ENCODE measurements around the gene JUNB.

JUNB gene

GRCh38 chr19:12756150-12756883 lies 35.0 kb upstream of the JUNB start:
- ATAC-seq (ENCODE audit: low read depth), result no peak

DNA sequence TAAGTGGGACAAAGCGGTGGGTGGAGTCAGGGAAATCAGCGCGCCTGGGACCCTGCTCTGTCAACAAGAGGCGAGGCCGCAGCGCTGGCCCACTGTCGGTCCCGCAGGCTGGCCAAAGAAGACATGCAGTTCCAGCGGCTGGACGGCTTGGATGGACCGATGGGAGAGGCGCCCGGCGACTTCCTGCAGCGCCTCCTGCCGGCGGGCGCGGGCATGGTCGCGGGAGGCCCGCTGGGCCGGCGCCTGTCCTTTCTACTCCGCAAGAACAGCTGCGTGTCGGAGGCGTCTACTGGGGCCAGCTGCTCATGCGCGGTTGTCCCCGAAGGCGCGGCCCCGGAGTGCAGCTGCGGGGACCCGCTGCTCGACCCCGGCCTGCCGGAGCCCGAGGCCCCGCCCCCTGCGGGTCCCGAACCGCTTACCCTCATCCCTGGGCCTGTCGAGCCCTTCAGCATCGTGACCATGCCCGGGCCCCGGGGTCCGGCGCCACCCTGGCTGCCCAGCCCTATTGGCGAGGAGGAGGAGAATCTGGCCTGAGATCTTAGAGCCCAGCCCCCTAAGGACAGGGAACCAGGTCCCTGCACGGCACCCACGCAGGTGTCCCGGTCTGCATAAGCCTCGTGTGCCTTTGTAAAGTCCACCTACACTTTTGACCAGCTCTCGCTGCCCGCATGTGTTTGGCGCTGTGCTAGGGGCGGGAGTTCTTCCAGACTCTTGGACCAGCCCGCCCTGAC lies 33.6 kb upstream of the JUNB start:
- no peak overlapping the region for H3K27ac ChIP-seq (ENCODE audit: poor library complexity, severe bottlenecking)
- H3K4me1 ChIP-seq (ENCODE audit: insufficient read depth, poor library complexity, severe bottlenecking), result no peaks in the 10 kb centered on the region
- ATAC-seq (ENCODE audit: low read depth) (peak; percentile 56), DNase-seq (ENCODE audit: low spot score) (no peak)
- H3K4me3 ChIP-seq (ENCODE audit: severe bottlenecking), result peak overlapping the region; percentile 4
- no peaks in the 10 kb centered on the region for H3K9me3 ChIP-seq (ENCODE audit: severe bottlenecking)
- TF ChIP-seq, protein P1, sequence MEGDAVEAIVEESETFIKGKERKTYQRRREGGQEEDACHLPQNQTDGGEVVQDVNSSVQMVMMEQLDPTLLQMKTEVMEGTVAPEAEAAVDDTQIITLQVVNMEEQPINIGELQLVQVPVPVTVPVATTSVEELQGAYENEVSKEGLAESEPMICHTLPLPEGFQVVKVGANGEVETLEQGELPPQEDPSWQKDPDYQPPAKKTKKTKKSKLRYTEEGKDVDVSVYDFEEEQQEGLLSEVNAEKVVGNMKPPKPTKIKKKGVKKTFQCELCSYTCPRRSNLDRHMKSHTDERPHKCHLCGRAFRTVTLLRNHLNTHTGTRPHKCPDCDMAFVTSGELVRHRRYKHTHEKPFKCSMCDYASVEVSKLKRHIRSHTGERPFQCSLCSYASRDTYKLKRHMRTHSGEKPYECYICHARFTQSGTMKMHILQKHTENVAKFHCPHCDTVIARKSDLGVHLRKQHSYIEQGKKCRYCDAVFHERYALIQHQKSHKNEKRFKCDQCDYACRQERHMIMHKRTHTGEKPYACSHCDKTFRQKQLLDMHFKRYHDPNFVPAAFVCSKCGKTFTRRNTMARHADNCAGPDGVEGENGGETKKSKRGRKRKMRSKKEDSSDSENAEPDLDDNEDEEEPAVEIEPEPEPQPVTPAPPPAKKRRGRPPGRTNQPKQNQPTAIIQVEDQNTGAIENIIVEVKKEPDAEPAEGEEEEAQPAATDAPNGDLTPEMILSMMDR (IDR thresholded peaks at IDR 0.05; ENCODE audit: poor library complexity, severe bottlenecking), result peak; percentile 82
- H3K27me3 ChIP-seq (ENCODE audit: insufficient read depth, poor library complexity, severe bottlenecking), result no peaks in the 10 kb centered on the region
- peaks cover 4% of the 10 kb centered on the region; the same call in 1 of the 2 replicates for H3K36me3 ChIP-seq (ENCODE audit: low read depth)

More at GRCh38 chr19:12756150-12756883, 35.0 kb upstream of the JUNB start:
- Histone ChIP-seq H3K9me3 (ENCODE audit: severe bottlenecking) (no peaks in the 10 kb centered on the region), H3K4me1 (ENCODE audit: insufficient read depth, poor library complexity, severe bottlenecking) (no peaks in the 10 kb centered on the region), H3K4me3 (ENCODE audit: severe bottlenecking) (no peak overlapping the region), H3K27ac (ENCODE audit: poor library complexity, severe bottlenecking) (no peak overlapping the region), H3K36me3 (ENCODE audit: low read depth) (no peaks in the 10 kb centered on the region), H3K27me3 (ENCODE audit: insufficient read depth, poor library complexity, severe bottlenecking) (no peaks in the 10 kb centered on the region)
- TF ChIP-seq, protein P1 (IDR thresholded peaks at IDR 0.05; ENCODE audit: poor library complexity, severe bottlenecking), result no peak
- no peak for DNase-seq (ENCODE audit: low spot score)

DNA sequence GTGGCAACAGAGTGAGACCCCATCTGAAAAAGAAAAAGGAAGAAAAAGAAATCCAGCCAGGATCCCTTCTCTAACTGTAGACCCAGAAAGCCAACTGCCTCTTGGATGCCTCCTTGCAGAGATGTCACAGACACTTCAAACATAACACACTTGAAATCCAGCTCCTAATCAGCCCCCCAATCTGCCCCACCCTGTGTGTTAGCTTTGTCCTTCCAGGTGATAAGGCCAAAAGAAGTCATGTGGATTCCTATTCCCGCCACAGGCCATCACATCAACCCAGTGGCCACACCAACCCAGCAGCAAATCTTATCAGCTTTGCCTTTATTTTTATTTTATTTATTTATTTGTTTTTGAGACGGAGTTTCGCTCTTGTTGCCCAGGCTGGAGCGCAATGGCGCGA lies 31.6 kb upstream of the JUNB start:
- Histone ChIP-seq H3K36me3 (ENCODE audit: low read depth) (peaks cover 23% of the 10 kb centered on the region), H3K9me3 (ENCODE audit: severe bottlenecking) (no peaks in the 10 kb centered on the region), H3K4me3 (ENCODE audit: severe bottlenecking) (no peak overlapping the region), H3K27ac (ENCODE audit: poor library complexity, severe bottlenecking) (no peak overlapping the region), H3K27me3 (ENCODE audit: insufficient read depth, poor library complexity, severe bottlenecking) (no peaks in the 10 kb centered on the region), H3K4me1 (ENCODE audit: insufficient read depth, poor library complexity, severe bottlenecking) (no peaks in the 10 kb centered on the region)
- ATAC-seq (ENCODE audit: low read depth) (no peak), DNase-seq (ENCODE audit: low spot score) (no peak)
- TF ChIP-seq, protein P1 (IDR thresholded peaks at IDR 0.05; ENCODE audit: poor library complexity, severe bottlenecking), result no peak

DNA sequence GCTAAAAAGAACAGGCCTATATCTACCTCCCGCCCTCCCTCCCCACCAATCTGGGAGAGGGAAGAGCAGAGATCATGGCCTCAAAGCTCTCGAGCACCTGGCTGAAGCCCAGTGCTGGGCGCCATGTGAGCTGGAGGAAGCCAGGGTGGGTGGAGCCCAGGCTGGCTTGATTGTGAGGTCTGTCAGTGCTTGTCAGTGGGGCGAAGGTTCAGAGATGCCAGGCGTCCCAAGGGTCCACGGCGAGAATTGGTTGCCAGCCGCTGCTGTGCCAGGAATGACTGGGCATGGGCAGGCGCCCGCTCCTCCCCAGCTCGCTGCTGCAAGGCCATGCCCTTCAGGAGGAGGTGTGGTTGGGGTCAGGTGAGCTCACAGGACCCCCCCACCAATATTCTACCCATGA lies 28.2 kb upstream of the JUNB start:
- ATAC-seq (ENCODE audit: low read depth), result no peak
- no peak for DNase-seq (ENCODE audit: low spot score)
- no peak overlapping the region for H3K27ac ChIP-seq (ENCODE audit: poor library complexity, severe bottlenecking)
- H3K9me3 ChIP-seq (ENCODE audit: severe bottlenecking), result no peaks in the 10 kb centered on the region
- no peaks in the 10 kb centered on the region for H3K4me1 ChIP-seq (ENCODE audit: insufficient read depth, poor library complexity, severe bottlenecking)
- no peaks in the 10 kb centered on the region for H3K27me3 ChIP-seq (ENCODE audit: insufficient read depth, poor library complexity, severe bottlenecking)
- H3K4me3 ChIP-seq (ENCODE audit: severe bottlenecking), result no peak overlapping the region
- TF ChIP-seq, protein P1 (IDR thresholded peaks at IDR 0.05; ENCODE audit: poor library complexity, severe bottlenecking), result no peak
- H3K36me3 ChIP-seq (ENCODE audit: low read depth), result peaks cover 42% of the 10 kb centered on the region
